Upper lobe of right lung (tissue), 1 donor: ENCODE data around the gene HDAC1. TPM values are rescaled to one million over a fixed set of nuclear protein-coding genes. Genes with fewer than 3 reads are reported as not detected.
"Not testable (repeated sequence)": the region's sequence is repeated elsewhere in the genome, so short reads cannot be mapped to it uniquely, and the experiment has no call there.

Experiments
- ATAC-seq: fragments of 200-7000 bp; cut with Tn5 transposase; one replicate; pipeline ENCODE4 v1.9.1; 2020; ENCODE audit warnings: mild to moderate bottlenecking, moderate library complexity
- DNase-seq: peaks from one replicate; pipeline ENCODE4 v3.0.0-alpha.2; 2020
- H3K27ac ChIP-seq: fragments of 200-600 bp; one replicate; pipeline ENCODE4 v1.8.0; 2022
- H3K27me3 ChIP-seq: fragments of 200-600 bp; one replicate; pipeline ENCODE4 v1.8.0; 2022; ENCODE audit warnings: mild to moderate bottlenecking
- H3K36me3 ChIP-seq: fragments of 200-600 bp; one replicate; pipeline ENCODE4 v1.8.0; 2022
- H3K4me1 ChIP-seq: fragments of 200-600 bp; one replicate; pipeline ENCODE4 v1.8.0; 2022
- H3K4me3 ChIP-seq: fragments of 200-600 bp; one replicate; pipeline ENCODE4 v1.8.0; 2022; ENCODE audit warnings: mild to moderate bottlenecking
- H3K9me3 ChIP-seq: fragments of 200-600 bp; one replicate; pipeline ENCODE4 v1.8.0; 2022
- CTCF ChIP-seq: fragments of 200-600 bp; IDR thresholded peaks from one replicate; pipeline ENCODE4 v1.8.0; 2022; ENCODE audit warnings: antibody characterized with exemption
- intact Hi-C: fragments of 100-400 bp; cut with DNase I; formaldehyde crosslinking; loops from one replicate; pipeline ENCODE4 v1.11.0; 2022
- total RNA-seq: library from RNA; stranded (reverse); fragmentation: NEBNext Ultra II Directional; extraction: Animal tissue kit (Norgen Biotek cat#: 25700); gene quantifications from one replicate; pipeline ENCODE4 v1.2.1, GENCODE V29; 2021
- donor health status: DM: no; HTN: yes; CAD: no; lungs with severe emphysema.

Gene HDAC1
- total RNA-seq, 1 donor from 2014 or later = 71.2 TPM

GRCh38 chr1:32249831-32250525 is 41.9 kb upstream of the HDAC1 start:
- peak overlapping the region; percentile 75 for H3K27ac ChIP-seq
- peak; percentile 41 for ATAC-seq
- no peaks in the 10 kb centered on the region for H3K9me3 ChIP-seq
- no peak overlapping the region for H3K4me3 ChIP-seq
- peaks cover 45% of the 10 kb centered on the region for H3K4me1 ChIP-seq
- DNase-seq = no peak
- intact Hi-C loops = loop anchor here (10.0 kb wide), 1 partner anchor 45 kb away; the partner anchor contains the start of gene HDAC1
- H3K27me3 ChIP-seq = no peaks in the 10 kb centered on the region
- TF ChIP-seq CTCF = no peak
- no peaks in the 10 kb centered on the region for H3K36me3 ChIP-seq

GRCh38 chr1:32250893-32251716 is 40.8 kb upstream of the HDAC1 start, which contains the start of gene LCK:
Gene LCK (plus strand): TSS chr1:32251265. CDS start chr1:32274330, 23,065 bp downstream.
- Histone ChIP-seq H3K27ac (peak within 1 kb of the TSS; percentile 75), H3K9me3 (no peaks in the 10 kb centered on the region), H3K27me3 (no peaks in the 10 kb centered on the region), H3K4me1 (peaks cover 37% of the 10 kb centered on the region), H3K36me3 (no peaks in the 10 kb centered on the region), H3K4me3 (peak within 1 kb of the TSS; percentile 40)
- intact Hi-C loops = no loop called here
- no peak for ATAC-seq
- no peak for DNase-seq
- no peak for TF ChIP-seq CTCF

- TF ChIP-seq CTCF = no peak
- no peak for ATAC-seq
- no peaks in the 10 kb centered on the region for H3K9me3 ChIP-seq
- intact Hi-C loops = no loop called here
- no peak for DNase-seq
- H3K4me3 ChIP-seq = no peak overlapping the region
- H3K36me3 ChIP-seq = no peaks in the 10 kb centered on the region
- no peak overlapping the region for H3K27ac ChIP-seq
- no peaks in the 10 kb centered on the region for H3K27me3 ChIP-seq
- H3K4me1 ChIP-seq = peaks cover 18% of the 10 kb centered on the region
Measured at GRCh38 chr1:32255072-32256071, 36.5 kb upstream of the HDAC1 start.

GRCh38 chr1:32256473-32257226 is 35.2 kb upstream of the HDAC1 start:
- peaks cover 8% of the 10 kb centered on the region for H3K4me1 ChIP-seq
- TF ChIP-seq CTCF = no peak
- H3K27ac ChIP-seq = no peak overlapping the region
- no peaks in the 10 kb centered on the region for H3K9me3 ChIP-seq
- intact Hi-C loops = no loop called here
- H3K36me3 ChIP-seq = no peaks in the 10 kb centered on the region
- no peak for DNase-seq
- ATAC-seq = no peak
- H3K4me3 ChIP-seq = no peak overlapping the region
- H3K27me3 ChIP-seq = no peaks in the 10 kb centered on the region

GRCh38 chr1:32257227-32257508 is 34.7 kb upstream of the HDAC1 start:
- no peak for TF ChIP-seq CTCF
- intact Hi-C loops = no loop called here
- ATAC-seq (no peak), DNase-seq (no peak)
- Histone ChIP-seq H3K27me3 (no peaks in the 10 kb centered on the region), H3K27ac (no peak overlapping the region), H3K4me1 (peaks cover 5% of the 10 kb centered on the region), H3K36me3 (no peaks in the 10 kb centered on the region), H3K4me3 (no peak overlapping the region), H3K9me3 (no peaks in the 10 kb centered on the region)

- H3K4me3 ChIP-seq, H3K36me3 ChIP-seq, H3K9me3 ChIP-seq, DNase-seq, ATAC-seq, intact Hi-C loops, H3K4me1 ChIP-seq, H3K27me3 ChIP-seq, H3K27ac ChIP-seq: not testable (repeated sequence)
Measured at GRCh38 chr1:32263236-32263593, 28.7 kb upstream of the HDAC1 start.
